Small intestine (tissue), 7 donors: ENCODE data around the gene RMP24.
A peak's percentile ranks its signal among the peaks of the same experiment; 100 is the strongest.

Experiments used
- DNase-seq, 2 donors: peaks; one replicate each; pipeline versions ENCODE4 v3.0.0 to v3.0.0-alpha.2; 2013
- FAIRE-seq: peaks from 2 replicates; lab custom pipeline; 2012; peaks lifted over from hg19 to GRCh38; lab: Jason Lieb, UNC
- H3K27ac ChIP-seq, 3 donors: one replicate each; pipeline ENCODE4 v1.5.1; 2013; ENCODE audit warnings: low read length in 2 of 3, mild to moderate bottlenecking in 2 of 3, control low read depth in 1 of 3, inconsistent platforms in 1 of 3, low read depth in 1 of 3, moderate library complexity in 1 of 3
- H3K27me3 ChIP-seq, 3 donors: one replicate each; pipeline ENCODE4 v1.6.1; 2013; ENCODE audit warnings: low read length in 3 of 3, inconsistent platforms in 1 of 3; ENCODE audit not compliant: control insufficient read depth in 3 of 3, insufficient read depth in 3 of 3
- H3K36me3 ChIP-seq, 3 donors: one replicate each; pipeline ENCODE4 v1.6.1; 2013; ENCODE audit warnings: low read length in 3 of 3, inconsistent platforms in 1 of 3, low read depth in 1 of 3, mild to moderate bottlenecking in 1 of 3, moderate library complexity in 1 of 3; ENCODE audit not compliant: control insufficient read depth in 3 of 3, insufficient read depth in 2 of 3
- H3K4me1 ChIP-seq, 3 donors: one replicate each; pipeline ENCODE4 v1.6.1; 2013; ENCODE audit warnings: low read length in 2 of 3, inconsistent platforms in 1 of 3, low read depth in 1 of 3, mild to moderate bottlenecking in 1 of 3, moderate library complexity in 1 of 3; ENCODE audit not compliant: control insufficient read depth in 3 of 3, insufficient read depth in 2 of 3
- H3K4me3 ChIP-seq, 3 donors: one replicate each; pipeline ENCODE4 v1.5.1; 2013; ENCODE audit warnings: low read length in 3 of 3, control low read depth in 1 of 3, inconsistent platforms in 1 of 3, low read depth in 1 of 3, mild to moderate bottlenecking in 1 of 3, moderate library complexity in 1 of 3
- H3K9me3 ChIP-seq, 2 donors: one replicate each; pipeline ENCODE4 v1.6.1; 2013; ENCODE audit warnings: low read depth in 1 of 2, low read length in 1 of 2; ENCODE audit not compliant: control insufficient read depth in 2 of 2, insufficient read depth in 1 of 2
- WGBS, 3 donors: extraction: QIAGEN DNeasy Blood & Tissue Kit; methylation state at CpG; one replicate each; pipeline ENCODE4 v1.1.7; 2013; 5-methylcytosine and 5-hydroxymethylcytosine counted together
- donor health status: healthy with polysubstance abuse.
- donor health status: control.
- donor health status: control.
- donor health status: Bipolar disorder and iron deficiency.
- donor health status: healthy.

The RMP24 gene

DNA sequence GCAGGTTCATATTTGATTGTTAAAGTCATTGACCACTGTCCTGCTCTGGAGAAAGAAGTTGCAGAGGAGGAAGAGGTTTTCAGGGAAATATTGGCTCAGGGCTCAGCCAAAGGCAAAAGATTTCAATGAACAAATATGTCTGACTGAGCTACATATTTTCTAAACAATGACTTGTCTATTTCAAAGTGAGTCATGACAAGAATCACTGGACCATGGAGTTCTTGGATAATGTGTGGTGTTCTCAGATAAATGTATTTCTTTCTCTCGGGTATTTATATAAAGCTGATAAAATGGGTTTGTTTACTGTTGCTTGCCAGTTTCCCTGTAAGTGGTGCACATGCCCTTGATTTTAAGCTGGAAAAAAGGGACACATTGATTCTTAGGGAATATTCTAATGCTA, 34.3 kb upstream of the RMP24 start:
- DNase-seq (no peak), FAIRE-seq (no peak)
- Histone ChIP-seq H3K4me3 (no peak overlapping the region), H3K36me3 (no peaks in the 10 kb centered on the region), H3K27ac (no peak overlapping the region), H3K9me3 (peaks cover 0 to 3% of the 10 kb centered on the region in 2 donors), H3K27me3 (peaks cover 0 to 2% (median 0%) of the 10 kb centered on the region in 3 donors), H3K4me1 (no peaks in the 10 kb centered on the region)
- WGBS, 3 donors = 41 to 69% (median 56%) methylated on average over 1 of the region's 1 CpG

DNA sequence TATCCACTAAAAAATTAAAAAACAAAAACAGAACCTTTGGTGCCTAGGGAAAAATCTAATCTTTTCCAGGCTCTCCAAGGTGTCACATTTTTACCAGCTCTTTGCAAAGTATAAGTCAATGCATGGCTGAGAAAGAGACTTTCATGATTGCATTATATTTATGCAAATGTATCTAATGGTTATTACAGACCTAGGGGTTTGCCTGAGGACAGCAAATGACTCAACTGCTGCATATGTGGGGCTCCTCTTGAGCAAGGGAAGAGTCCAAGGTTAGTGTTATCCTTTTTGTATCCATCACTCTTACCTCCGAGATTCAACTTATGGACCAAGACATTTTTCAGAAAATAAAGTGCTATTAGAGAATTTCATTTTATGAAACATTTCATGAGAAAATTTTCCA, 33.9 kb upstream of the RMP24 start:
- FAIRE-seq = no peak
- Histone ChIP-seq H3K27me3 (peaks cover 0 to 2% (median 0%) of the 10 kb centered on the region in 3 donors), H3K9me3 (peaks cover 0 to 3% of the 10 kb centered on the region in 2 donors), H3K4me1 (no peaks in the 10 kb centered on the region), H3K36me3 (no peaks in the 10 kb centered on the region), H3K27ac (no peak overlapping the region), H3K4me3 (no peak overlapping the region)
- WGBS, 3 donors = 74 to 82% (median 77%) methylated on average over 1 of the region's 1 CpG
- DNase-seq = no peak

DNA sequence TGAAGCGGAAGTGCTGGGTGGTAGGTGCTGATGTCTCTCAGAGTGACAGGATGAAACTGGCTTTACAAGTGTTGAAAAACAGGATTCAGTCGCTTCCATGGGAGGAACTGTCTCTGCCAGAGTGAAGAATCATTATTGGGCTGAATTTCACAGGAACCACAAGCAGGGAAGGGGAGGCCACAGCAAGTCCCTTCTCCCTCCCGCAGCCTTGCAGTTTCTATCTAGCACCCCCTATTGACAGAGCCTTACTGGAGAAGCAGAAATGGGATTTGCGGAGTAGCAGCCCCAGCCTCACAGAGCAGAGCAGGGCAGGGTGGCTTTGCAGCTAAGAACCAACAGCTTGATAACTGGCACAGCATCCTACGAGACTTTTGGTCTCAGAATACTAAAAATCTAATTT, 33.3 kb upstream of the RMP24 start:
- Histone ChIP-seq H3K36me3 (no peaks in the 10 kb centered on the region), H3K4me1 (no peaks in the 10 kb centered on the region), H3K27me3 (peaks cover 0 to 2% (median 0%) of the 10 kb centered on the region in 3 donors), H3K27ac (no peak overlapping the region), H3K4me3 (no peak overlapping the region), H3K9me3 (peaks cover 0 to 3% of the 10 kb centered on the region in 2 donors)
- 50 to 55% (median 54%) methylated on average over 5 of the region's 5 CpGs for WGBS, 3 donors
- DNase-seq (no peak), FAIRE-seq (no peak)

DNA sequence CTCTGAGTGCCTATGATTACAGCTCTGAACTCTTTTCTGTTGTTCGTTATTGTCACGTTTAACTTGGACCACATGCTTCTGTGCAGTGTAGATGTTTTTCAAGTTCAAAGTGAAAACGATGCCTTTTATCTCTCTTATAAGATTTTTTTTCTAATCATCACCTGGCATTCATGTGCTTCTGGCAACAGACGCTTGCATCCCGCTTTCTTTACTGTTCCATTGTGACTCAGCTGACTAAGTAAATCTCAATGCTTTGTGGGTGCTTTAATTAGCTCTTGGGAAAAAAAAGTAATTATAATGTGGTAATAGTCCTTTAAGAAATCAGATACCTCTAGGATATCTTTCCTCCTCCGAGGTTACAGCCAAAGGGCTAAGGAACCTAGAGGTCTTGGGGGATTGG, 31.2 kb upstream of the RMP24 start:
- H3K9me3 ChIP-seq = peaks cover 0 to 3% of the 10 kb centered on the region in 2 donors
- WGBS, 3 donors = 29 to 69% (median 42%) methylated on average over 6 of the region's 6 CpGs
- H3K36me3 ChIP-seq = no peaks in the 10 kb centered on the region
- no peak overlapping the region for H3K27ac ChIP-seq
- no peak for DNase-seq
- no peak overlapping the region for H3K4me3 ChIP-seq
- no peaks in the 10 kb centered on the region for H3K4me1 ChIP-seq
- no peak for FAIRE-seq
- peaks cover 0 to 2% (median 0%) of the 10 kb centered on the region in 3 donors for H3K27me3 ChIP-seq

DNA sequence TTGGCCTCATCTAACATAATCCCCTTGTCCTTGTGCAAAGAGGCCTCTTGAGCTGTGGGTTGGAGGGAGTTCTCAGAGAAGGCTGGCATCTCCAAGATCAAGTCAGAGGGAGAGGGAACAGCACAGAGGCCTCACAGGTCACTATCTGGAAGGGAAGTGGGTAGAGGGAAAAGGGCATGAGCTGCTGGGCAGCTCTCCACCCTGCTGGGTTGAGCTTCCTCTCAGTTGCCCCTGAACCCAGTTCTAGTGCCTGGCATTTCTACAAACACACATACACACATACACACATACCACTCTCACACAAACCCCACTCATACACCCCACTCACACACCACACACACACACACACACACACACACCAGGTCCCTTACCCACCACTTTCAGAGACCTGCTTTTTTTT, 30.3 kb upstream of the RMP24 start:
- Histone ChIP-seq H3K9me3 (peaks cover 0 to under 1% of the 10 kb centered on the region in 2 donors), H3K36me3 (no peaks in the 10 kb centered on the region), H3K27ac (no peak overlapping the region), H3K4me1 (no peaks in the 10 kb centered on the region), H3K27me3 (peaks cover 0 to 2% (median 0%) of the 10 kb centered on the region in 3 donors), H3K4me3 (no peak overlapping the region)
- FAIRE-seq = no peak
- no peak for DNase-seq

DNA sequence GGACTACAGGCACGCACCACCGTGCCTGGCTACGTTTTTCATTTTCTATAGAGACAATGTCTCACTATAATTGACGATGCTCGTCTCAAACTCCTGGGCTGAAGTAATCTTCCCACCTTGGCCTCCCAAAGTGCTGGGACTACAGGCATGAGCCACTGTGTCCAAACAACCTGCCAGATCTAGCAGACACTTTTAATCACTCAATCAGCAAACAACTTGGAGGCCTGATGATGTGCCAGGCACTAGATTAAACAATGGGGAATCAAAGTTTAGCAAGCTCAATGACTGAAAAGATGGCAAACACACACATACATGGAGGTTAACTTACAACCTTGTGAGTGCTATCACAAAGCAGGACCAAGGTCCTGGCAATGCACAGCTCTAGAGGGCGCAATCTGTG, 29.8 kb upstream of the RMP24 start:
- no peaks in the 10 kb centered on the region for H3K36me3 ChIP-seq
- no peaks in the 10 kb centered on the region for H3K4me1 ChIP-seq
- FAIRE-seq (no peak), DNase-seq (no peak)
- H3K9me3 ChIP-seq = no peaks in the 10 kb centered on the region
- peaks cover 0 to 2% (median 0%) of the 10 kb centered on the region in 3 donors for H3K27me3 ChIP-seq
- H3K27ac ChIP-seq = no peak overlapping the region
- WGBS, 3 donors = 81 to 95% (median 91%) methylated on average over 6 of the region's 6 CpGs
- no peak overlapping the region for H3K4me3 ChIP-seq

DNA sequence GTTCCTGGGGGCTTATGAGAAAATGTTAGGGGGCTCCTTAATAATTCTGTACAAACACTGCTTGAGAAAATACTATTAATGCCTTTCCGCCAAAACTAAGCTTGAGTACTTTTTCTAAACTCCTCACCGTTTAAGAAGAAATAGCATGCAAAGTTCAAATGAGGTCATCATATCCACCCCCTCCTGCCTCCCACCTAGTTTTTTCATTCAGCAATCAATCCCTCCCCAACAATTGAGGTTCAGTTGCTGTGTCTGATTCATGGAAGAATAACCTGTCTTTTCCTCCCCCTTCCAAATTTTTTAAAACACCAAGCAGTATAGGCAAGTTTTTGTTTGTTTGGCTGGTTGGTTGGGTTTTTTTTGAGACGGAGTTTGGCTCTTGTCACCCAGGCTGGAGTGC, 24.4 kb upstream of the RMP24 start:
- DNase-seq = no peak
- Histone ChIP-seq H3K9me3 (no peaks in the 10 kb centered on the region), H3K4me3 (no peak overlapping the region), H3K27ac (no peak overlapping the region), H3K4me1 (no peaks in the 10 kb centered on the region), H3K36me3 (no peaks in the 10 kb centered on the region), H3K27me3 (peaks cover 0 to 8% (median 0%) of the 10 kb centered on the region in 3 donors)
- WGBS, 3 donors = 73 to 83% (median 77%) methylated on average over 3 of the region's 3 CpGs
- FAIRE-seq = no peak

DNA sequence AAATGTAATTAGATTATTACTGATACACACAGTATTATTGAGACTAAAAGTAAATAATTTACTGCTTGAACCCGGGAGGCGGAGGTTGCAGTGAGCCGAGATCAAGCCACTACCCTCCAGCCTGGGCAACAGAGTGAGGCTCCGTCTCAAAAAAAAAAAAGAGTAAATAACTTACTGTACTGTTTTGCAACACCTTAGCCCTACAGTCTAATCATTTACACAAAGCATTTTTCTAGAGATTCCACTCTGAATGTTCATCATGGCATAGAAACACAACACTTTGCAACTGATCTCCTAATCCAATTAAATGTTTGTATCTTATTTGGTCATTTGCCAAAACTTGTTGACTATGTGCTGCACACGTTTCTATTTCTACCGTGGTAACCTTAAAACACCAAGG, 23.4 kb upstream of the RMP24 start:
- FAIRE-seq (no peak), DNase-seq (no peak)
- Histone ChIP-seq H3K27ac (no peak overlapping the region), H3K4me3 (no peak overlapping the region), H3K36me3 (no peaks in the 10 kb centered on the region), H3K4me1 (no peaks in the 10 kb centered on the region), H3K27me3 (peaks cover 0 to 8% (median 0%) of the 10 kb centered on the region in 3 donors), H3K9me3 (no peaks in the 10 kb centered on the region)
- WGBS, 3 donors = 51 to 70% (median 62%) methylated on average over 6 of the region's 6 CpGs

DNA sequence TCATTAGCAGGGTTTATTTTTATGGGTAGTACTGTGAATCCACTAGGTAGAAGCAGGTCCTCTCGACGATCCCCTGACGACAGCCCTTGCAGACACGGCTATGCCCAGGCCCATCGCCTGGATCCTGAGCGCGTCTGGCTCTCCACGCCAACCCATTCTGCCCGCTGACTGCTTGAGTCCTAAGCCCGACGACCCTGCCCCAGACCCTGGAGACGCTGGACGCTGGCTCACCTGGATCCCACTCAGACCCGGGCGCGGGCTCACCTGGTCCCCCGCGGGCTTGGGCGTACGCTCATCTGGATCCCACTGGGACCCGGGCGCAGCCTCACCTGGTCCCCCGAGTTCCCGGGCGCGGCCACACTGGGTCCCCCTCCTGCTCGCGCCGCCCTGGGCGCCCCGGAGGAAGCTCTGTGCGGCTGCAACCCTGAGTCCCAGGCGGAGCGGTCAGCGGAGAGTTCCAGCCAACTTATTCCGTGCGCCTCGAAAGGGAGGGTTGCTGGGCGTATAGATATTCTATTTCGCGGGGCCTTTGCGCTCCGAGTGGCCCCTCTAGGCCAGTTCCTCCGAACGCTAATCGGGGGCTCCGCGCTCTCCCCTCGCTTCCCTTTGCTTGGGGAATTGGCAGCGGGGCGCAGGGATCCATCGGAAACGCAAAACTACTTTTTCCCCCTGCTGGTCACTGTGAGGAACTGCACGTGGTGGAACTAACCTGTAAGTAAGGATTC, 22.4 kb upstream of the RMP24 start:
- WGBS, 3 donors = 5 to 10% (median 6%) methylated on average over 40 to 54 of the region's 54 CpGs
- no peaks in the 10 kb centered on the region for H3K4me1 ChIP-seq
- H3K9me3 ChIP-seq = no peaks in the 10 kb centered on the region
- peaks cover 0 to 8% (median 0%) of the 10 kb centered on the region in 3 donors for H3K27me3 ChIP-seq
- peak overlapping the region in 2 of 3 donors; percentile 51 to 57 for H3K4me3 ChIP-seq
- no peak for FAIRE-seq
- DNase-seq = peak; percentile 64 to 78
- no peak overlapping the region for H3K27ac ChIP-seq
- no peaks in the 10 kb centered on the region for H3K36me3 ChIP-seq
